ENCODE data around the gene SHOC1.

Gene SHOC1

GRCh38 chr9:111799915-111800526 lies 5.3 kb upstream of the SHOC1 start:
- TF ChIP-seq RAD21 (IDR thresholded peaks at IDR 0.05; ENCODE audit: low read depth) (no peak), CREB1 (IDR thresholded peaks at IDR 0.05; ENCODE audit: low read depth) (no peak), TCF12 (IDR thresholded peaks at IDR 0.05; ENCODE audit: low read depth) (no peak), YY1 (IDR thresholded peaks at IDR 0.05; ENCODE audit: low read depth) (no peak), CEBPB (IDR thresholded peaks at IDR 0.05) (no peak), EP300 (IDR thresholded peaks at IDR 0.05; ENCODE audit: borderline replicate concordance) (no peak), REST (IDR thresholded peaks at IDR 0.05; ENCODE audit: low read depth) (no peak), USF1 (IDR thresholded peaks at IDR 0.05) (no peak), EGR1 (IDR thresholded peaks at IDR 0.05) (no peak), ZBTB7A (IDR thresholded peaks at IDR 0.05; ENCODE audit: low read depth) (no peak), NFIC (IDR thresholded peaks at IDR 0.05) (no peak), FOXM1 (IDR thresholded peaks at IDR 0.05; ENCODE audit: borderline replicate concordance, low read depth) (no peak)
- TF ChIP-seq, protein P1, sequence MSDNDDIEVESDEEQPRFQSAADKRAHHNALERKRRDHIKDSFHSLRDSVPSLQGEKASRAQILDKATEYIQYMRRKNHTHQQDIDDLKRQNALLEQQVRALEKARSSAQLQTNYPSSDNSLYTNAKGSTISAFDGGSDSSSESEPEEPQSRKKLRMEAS (IDR thresholded peaks at IDR 0.05), result no peak

GRCh38 chr9:111799506-111799905 lies 4.8 kb upstream of the SHOC1 start:
- TF ChIP-seq EGR1 (IDR thresholded peaks at IDR 0.05) (no peak), FOXM1 (IDR thresholded peaks at IDR 0.05; ENCODE audit: borderline replicate concordance, low read depth) (no peak), TEAD4 (IDR thresholded peaks at IDR 0.05) (no peak), TCF12 (IDR thresholded peaks at IDR 0.05; ENCODE audit: low read depth) (no peak), YY1 (IDR thresholded peaks at IDR 0.05; ENCODE audit: low read depth) (no peak), EP300 (IDR thresholded peaks at IDR 0.05; ENCODE audit: borderline replicate concordance) (no peak), ZBTB7A (IDR thresholded peaks at IDR 0.05; ENCODE audit: low read depth) (no peak), CREB1 (IDR thresholded peaks at IDR 0.05; ENCODE audit: low read depth) (no peak), RAD21 (IDR thresholded peaks at IDR 0.05; ENCODE audit: low read depth) (no peak), CEBPB (IDR thresholded peaks at IDR 0.05) (no peak), REST (IDR thresholded peaks at IDR 0.05; ENCODE audit: low read depth) (no peak), TAF1 (IDR thresholded peaks at IDR 0.05; ENCODE audit: low read depth) (no peak), NFIC (IDR thresholded peaks at IDR 0.05) (no peak)
- TF ChIP-seq, protein P1 (IDR thresholded peaks at IDR 0.05), result no peak

GRCh38 chr9:111798786-111799185 lies 4.0 kb upstream of the SHOC1 start:
- TF ChIP-seq TAF1 (IDR thresholded peaks at IDR 0.05; ENCODE audit: low read depth) (no peak), NFIC (IDR thresholded peaks at IDR 0.05) (no peak), TCF12 (IDR thresholded peaks at IDR 0.05; ENCODE audit: low read depth) (no peak), CREB1 (IDR thresholded peaks at IDR 0.05; ENCODE audit: low read depth) (no peak), CEBPB (IDR thresholded peaks at IDR 0.05) (no peak), REST (IDR thresholded peaks at IDR 0.05; ENCODE audit: low read depth) (no peak), YY1 (IDR thresholded peaks at IDR 0.05; ENCODE audit: low read depth) (no peak), RAD21 (IDR thresholded peaks at IDR 0.05; ENCODE audit: low read depth) (no peak), TEAD4 (IDR thresholded peaks at IDR 0.05) (no peak), EGR1 (IDR thresholded peaks at IDR 0.05) (no peak), USF1 (IDR thresholded peaks at IDR 0.05) (no peak), ZBTB7A (IDR thresholded peaks at IDR 0.05; ENCODE audit: low read depth) (no peak), EP300 (IDR thresholded peaks at IDR 0.05; ENCODE audit: borderline replicate concordance) (no peak), FOXM1 (IDR thresholded peaks at IDR 0.05; ENCODE audit: borderline replicate concordance, low read depth) (no peak)
- TF ChIP-seq, protein P1 (IDR thresholded peaks at IDR 0.05), result no peak

GRCh38 chr9:111795557-111795839 lies 761 bp upstream of the SHOC1 start:
- TF ChIP-seq ZBTB7A (IDR thresholded peaks at IDR 0.05; ENCODE audit: low read depth), result no peak

Data from Ishikawa (cell line).